H1 (cell line): ENCODE data around the gene CHCHD6. TPM values are rescaled to one million over a fixed set of nuclear protein-coding genes. Genes with fewer than 3 reads are reported as not detected.

ENCODE experiments used
- CTCF ChIA-PET: fragments of 300-600 bp; sonication (Branson Sonifier 250); formaldehyde crosslinking; loops from one replicate; lab custom pipeline; 2021; ENCODE audit not compliant: partially characterized antibody; lab: Charles Lee
- POLR2A ChIA-PET: fragments of 300-600 bp; sonication (Branson Sonifier 250); formaldehyde crosslinking; loops from one replicate; lab custom pipeline; 2021; ENCODE audit warnings: inconsistent platforms; ENCODE audit not compliant: partially characterized antibody; lab: Charles Lee
- DNase-seq, 2 experiments: peaks; one replicate each; pipeline versions ENCODE4 v3.0.0 to v3.0.0-alpha.2; 2010 to 2022; ENCODE audit warnings: low spot score in 2 of 2, low read depth in 1 of 2, mixed read lengths in 1 of 2
- FAIRE-seq: peaks from 2 replicates; lab custom pipeline; 2011; peaks lifted over from hg19 to GRCh38; lab: Jason Lieb, UNC
- H2AFZ ChIP-seq: 2 replicates; pipeline ENCODE4 v1.8.1; 2012; ENCODE audit warnings: low read length, inconsistent platforms
- H2AK5ac ChIP-seq: 2 replicates; pipeline ENCODE4 v1.6.1; 2013; ENCODE audit warnings: low read depth, low read length
- H2BK120ac ChIP-seq: replicated peaks from 2 replicates; pipeline ENCODE3; 2013; ENCODE audit warnings: low read depth, low read length, inconsistent platforms
- H2BK12ac ChIP-seq: 2 replicates; pipeline ENCODE4 v1.6.1; 2013; ENCODE audit warnings: low read depth, low read length
- H2BK15ac ChIP-seq: 2 replicates; pipeline ENCODE4 v1.6.1; 2013; ENCODE audit warnings: low read length
- H2BK20ac ChIP-seq: 2 replicates; pipeline ENCODE4 v1.6.1; 2013; ENCODE audit warnings: low read length
- H2BK5ac ChIP-seq: 2 replicates; pipeline ENCODE4 v1.6.1; 2013; ENCODE audit warnings: low read depth, low read length
- H3K14ac ChIP-seq: 2 replicates; pipeline ENCODE4 v1.6.1; 2013; ENCODE audit warnings: inconsistent platforms; ENCODE audit not compliant: insufficient read length
- H3K18ac ChIP-seq: 2 replicates; pipeline ENCODE4 v1.6.1; 2013; ENCODE audit warnings: low read length; ENCODE audit errors: extremely low read depth
- H3K23ac ChIP-seq: 2 replicates; pipeline ENCODE4 v1.6.1; 2013; ENCODE audit warnings: inconsistent platforms; ENCODE audit not compliant: insufficient read length
- H3K23me2 ChIP-seq: 2 replicates; pipeline ENCODE4 v1.6.1; 2013; ENCODE audit warnings: low read depth, low read length
- H3K27ac ChIP-seq: 2 replicates; pipeline ENCODE4 v1.6.1; 2011; ENCODE audit warnings: low read depth, low read length, inconsistent platforms
- H3K27me3 ChIP-seq, 4 experiments: replicated peaks in 1 of 4; 1 replicate in 1 of 4; 2 replicates in 3 of 4; pipeline versions ENCODE4 v1.6.1 to v1.8.1; 2011 to 2013; ENCODE audit warnings: low read length in 3 of 4, mild to moderate bottlenecking in 3 of 4, inconsistent platforms in 2 of 4, mixed read lengths in 2 of 4, moderate library complexity in 1 of 4; ENCODE audit not compliant: control insufficient read depth in 3 of 4, insufficient read depth in 3 of 4; ENCODE audit errors: extremely low read depth in 1 of 4
- H3K36me3 ChIP-seq, 4 experiments: 2 replicates each; pipeline versions ENCODE4 v1.6.1 to v1.8.1; 2011 to 2013; ENCODE audit warnings: mild to moderate bottlenecking in 4 of 4, low read length in 3 of 4, moderate library complexity in 2 of 4, control low read depth in 1 of 4, inconsistent platforms in 1 of 4; ENCODE audit not compliant: insufficient read depth in 4 of 4, control insufficient read depth in 2 of 4
- H3K4ac ChIP-seq: replicated peaks from 2 replicates; pipeline ENCODE3; 2013; ENCODE audit warnings: low read length, low read depth, mixed read lengths, inconsistent platforms; ENCODE audit not compliant: insufficient read length
- H3K4me1 ChIP-seq, 4 experiments: replicated peaks in 1 of 4; 1 replicate in 1 of 4; 2 replicates in 3 of 4; pipeline versions ENCODE4 v1.6.1 to v1.8.1; 2011 to 2013; ENCODE audit warnings: low read length in 3 of 4, inconsistent platforms in 2 of 4, mixed read lengths in 1 of 4; ENCODE audit not compliant: insufficient read depth in 4 of 4, control insufficient read depth in 3 of 4
- H3K4me2 ChIP-seq, 2 experiments: 2 replicates each; pipeline versions ENCODE4 v1.6.1 to v1.8.1; 2011 to 2013; ENCODE audit warnings: low read depth in 2 of 2, low read length in 2 of 2, control low read depth in 1 of 2, inconsistent platforms in 1 of 2, mild to moderate bottlenecking in 1 of 2; ENCODE audit not compliant: insufficient read depth in 1 of 2
- H3K4me3 ChIP-seq, 4 experiments: fragments of 200-600, 300-600 bp in 1 of 4; sonication (generic), shearing (Covaris generic), sonication (Bioruptor Twin) in 1 of 4; 2 replicates each; pipeline versions ENCODE4 v1.5.1 to v1.8.1; 2011 to 2016; ENCODE audit warnings: low read length in 4 of 4, low read depth in 3 of 4, control low read depth in 2 of 4, inconsistent platforms in 2 of 4, mild to moderate bottlenecking in 2 of 4, mixed read lengths in 1 of 4, moderate library complexity in 1 of 4; ENCODE audit not compliant: insufficient read depth in 2 of 4; ENCODE audit errors: extremely low read depth in 1 of 4
- H3K56ac ChIP-seq: replicated peaks from 2 replicates; pipeline ENCODE3; 2013; ENCODE audit warnings: low read depth, mild to moderate bottlenecking, mixed read lengths, low read length, inconsistent platforms; ENCODE audit not compliant: insufficient read length
- H3K79me1 ChIP-seq: 2 replicates; pipeline ENCODE4 v1.6.1; 2013; ENCODE audit warnings: low read depth, low read length, control low read depth
- H3K79me2 ChIP-seq, 2 experiments: 2 replicates each; pipeline versions ENCODE4 v1.6.1 to v1.8.1; 2012 to 2013; ENCODE audit warnings: low read length in 2 of 2, mild to moderate bottlenecking in 2 of 2, inconsistent platforms in 1 of 2; ENCODE audit not compliant: insufficient read depth in 2 of 2, control insufficient read depth in 1 of 2
- H3K9ac ChIP-seq, 4 experiments: replicated peaks in 1 of 4; 1 replicate in 1 of 4; 2 replicates in 3 of 4; pipeline versions ENCODE4 v1.6.1 to v1.8.1; 2011 to 2013; ENCODE audit warnings: low read depth in 3 of 4, low read length in 3 of 4, control low read depth in 2 of 4, mild to moderate bottlenecking in 2 of 4, moderate library complexity in 2 of 4, inconsistent platforms in 1 of 4; ENCODE audit errors: extremely low read depth in 1 of 4
- H3K9me3 ChIP-seq, 2 experiments: 2 replicates each; pipeline versions ENCODE4 v1.6.1 to v1.8.1; 2012 to 2013; ENCODE audit warnings: mild to moderate bottlenecking in 2 of 2, moderate library complexity in 2 of 2, control low read depth in 1 of 2, inconsistent platforms in 1 of 2, low read depth in 1 of 2, low read length in 1 of 2, mixed read lengths in 1 of 2; ENCODE audit not compliant: insufficient read depth in 2 of 2
- H4K20me1 ChIP-seq, 2 experiments: replicated peaks in 1 of 2; 2 replicates each; pipeline versions ENCODE3 to v1.8.1; 2011 to 2013; ENCODE audit warnings: inconsistent platforms in 2 of 2, low read length in 2 of 2, mild to moderate bottlenecking in 1 of 2; ENCODE audit not compliant: insufficient read depth in 2 of 2, control insufficient read depth in 1 of 2
- H4K5ac ChIP-seq: 2 replicates; pipeline ENCODE4 v1.6.1; 2013; ENCODE audit warnings: low read length, low read depth, mixed read lengths, inconsistent platforms; ENCODE audit not compliant: insufficient read length
- H4K8ac ChIP-seq: 2 replicates; pipeline ENCODE4 v1.8.0; 2013; ENCODE audit warnings: mild to moderate bottlenecking, moderate library complexity, low read length, inconsistent platforms; ENCODE audit not compliant: insufficient read depth; ENCODE audit errors: extremely low read depth
- H4K91ac ChIP-seq: replicated peaks from 2 replicates; pipeline ENCODE3; 2013; ENCODE audit warnings: low read length, mixed read lengths, inconsistent platforms; ENCODE audit not compliant: insufficient read length
- E2F6 ChIP-seq: IDR thresholded peaks from 2 replicates; pipeline ENCODE4 v1.6.1; 2012; ENCODE audit warnings: inconsistent platforms
- EZH2 ChIP-seq: fragments of 200-600 bp; sonication (generic); IDR thresholded peaks from 2 replicates; pipeline ENCODE4 v1.7.1; 2012; ENCODE audit warnings: low read depth, mild to moderate bottlenecking, moderate library complexity, low read length, inconsistent platforms; ENCODE audit not compliant: severe bottlenecking
- HDAC2 ChIP-seq, 2 experiments: fragments of 300-600 bp in 1 of 2; sonication (generic) in 1 of 2; IDR thresholded peaks; 2 replicates each; pipeline ENCODE4 v1.6.1; 2011 to 2012; ENCODE audit warnings: low read depth in 2 of 2, low read length in 2 of 2, mild to moderate bottlenecking in 2 of 2, moderate library complexity in 2 of 2, borderline replicate concordance in 1 of 2, inconsistent platforms in 1 of 2
- RAD21 ChIP-seq, 2 experiments: IDR thresholded peaks in 1 of 2; conservative IDR thresholded peaks in 1 of 2; 2 replicates each; pipeline ENCODE4 v1.6.1; 2011; ENCODE audit warnings: low read depth in 2 of 2, low read length in 2 of 2, improper control_type of control experiment in 1 of 2, inconsistent platforms in 1 of 2, mild to moderate bottlenecking in 1 of 2, moderate library complexity in 1 of 2
- TEAD4 ChIP-seq: IDR thresholded peaks from 2 replicates; pipeline ENCODE4 v1.6.1; 2012; ENCODE audit warnings: low read depth, low read length, inconsistent platforms, mixed read lengths
- WGBS, 2 experiments: shearing (Covaris generic) in 1 of 2; methylation state at CpG; one replicate each; pipeline versions ENCODE4 v1.1.6 to v1.1.7; 2013 to 2015; ENCODE audit warnings: low lambda C conversion rate in 2 of 2, mixed read lengths in 2 of 2, inconsistent platforms in 1 of 2, low coverage in 1 of 2, missing lambda C conversion rate in 1 of 2; ENCODE audit not compliant: insufficient replicate concordance in 2 of 2, insufficient coverage in 1 of 2, insufficient read length in 1 of 2; ENCODE audit errors: extremely low coverage in 1 of 2, missing lambda C conversion rate in 1 of 2; 5-methylcytosine and 5-hydroxymethylcytosine counted together
- polyA plus RNA-seq, 7 experiments: library from polyadenylated mRNA; depleted of rRNA in 3 of 7; stranded (reverse) in 5 of 7; unstranded in 2 of 7; fragments of >200 nt in 5 of 7; fragments of 200-250 nt in 2 of 7; gene quantifications; 1 replicate in 5 of 7; 2 replicates in 1 of 7; 4 replicates in 1 of 7; pipeline versions ENCODE4 v1.2.1 to v1.2.3, GENCODE V29; 2011 to 2013; ENCODE audit warnings: missing spikeins in 2 of 7, mixed read lengths in 2 of 7
- total RNA-seq: library from RNA; stranded (reverse); fragmentation: NEBNext Ultra II Directional; extraction: Animal tissue kit (Norgen Biotek cat#: 25700); gene quantifications from 2 replicates; pipeline ENCODE4 v1.2.1, GENCODE V29; 2021

Gene CHCHD6
- total and polyA plus RNA-seq, 2 of the 8 experiments (the other 6 are each of a cell fraction or from before 2014, with no cell fraction given), result 32.4 to 37.6 TPM

GRCh38 chr3:126959921-126960603 is 256.0 kb downstream of the CHCHD6 start:
- Histone ChIP-seq H2AK5ac (no peak overlapping the region), H2BK120ac (no peak overlapping the region), H3K56ac (no peak overlapping the region), H3K4me2 (no peak overlapping the region), H4K91ac (no peak overlapping the region), H3K18ac (peak overlapping the region; percentile 48), H3K23me2 (no peaks in the 10 kb centered on the region), H3K9ac (no peak overlapping the region), H2BK15ac (0 out of 2 replicates have a peak overlapping the region, but pooled peaks have one; percentile 81), H2BK12ac (peak overlapping the region; percentile 0; the same call in 1 of the 2 replicates), H3K4ac (no peak overlapping the region), H3K79me1 (no peaks in the 10 kb centered on the region), H3K27ac (no peak overlapping the region; the same call in 1 of the 2 replicates), H3K27me3 (no peaks in the 10 kb centered on the region; a peak in 1 of 7 replicates), H3K9me3 (no peaks in the 10 kb centered on the region), H4K8ac (no peak overlapping the region; the same call in 1 of the 2 replicates), H3K4me3 (no peak overlapping the region), H3K36me3 (no peaks in the 10 kb centered on the region; a peak in 1 of 8 replicates), H3K4me1 (peaks cover 0 to 10% (median 7%) of the 10 kb centered on the region in 4 experiments; a peak in 3 of 7 replicates), H3K23ac (no peak overlapping the region), H2AFZ (no peak overlapping the region), H2BK5ac (peak overlapping the region; percentile 71), H2BK20ac (no peak overlapping the region), H4K20me1 (peaks cover 0 to 3% of the 10 kb centered on the region in 2 experiments), H3K79me2 (no peaks in the 10 kb centered on the region), H4K5ac (no peak overlapping the region), H3K14ac (no peak overlapping the region)
- no peak for DNase-seq
- no peak for FAIRE-seq
- ChIA-PET CTCF (interaction anchor here (0.7 to 2.1 kb wide), 8 partner anchors 9 to 280 kb away, joined by 3 to 8 read pairs (median 4); no protein-coding TSS in a partner anchor), POLR2A (interaction anchor here (0.6 kb wide), 1 partner anchor 208 kb away, joined by 3 read pairs; no protein-coding TSS in a partner anchor)
- 75% methylated on average over 16 of the region's 17 CpGs; no CpG with 5 or more reads in 1 of the 2 experiments for WGBS, 2 experiments
- TF ChIP-seq HDAC2 (IDR thresholded peaks at IDR 0.05; ENCODE audit: borderline replicate concordance in 1 of 2, low read depth in 2 of 2, low read length in 2 of 2), result no peak
- TF ChIP-seq E2F6, result no peak
- TF ChIP-seq EZH2, result no peak
- TF ChIP-seq TEAD4, result no peak
- peak in 1 of 2 experiments; percentile 36; a peak in 2 of 4 replicates for TF ChIP-seq RAD21 (IDR thresholded peaks at IDR 0.05 in 1 of 2, conservative IDR thresholded peaks at IDR 0.05 in 1 of 2; ENCODE audit: low read depth in 2 of 2, low read length in 2 of 2)
